OCI-LY3 (cell line): ENCODE measurements around the gene SLX4.

Experiments used
- H2AFZ ChIP-seq: fragments of 200-600, 300-600 bp; shearing (Covaris generic); 2 replicates; pipeline ENCODE4 v1.6.0; 2014; ENCODE audit warnings: antibody characterized with exemption, low read depth, low read length
- H3K27ac ChIP-seq: fragments of 200-600, 300-600 bp; sonication (generic); 2 replicates; pipeline ENCODE4 v1.5.1; 2014; ENCODE audit warnings: mild to moderate bottlenecking, low read length, moderate library complexity, mixed read lengths
- H3K27me3 ChIP-seq: fragments of 200-600, 300-600 bp; sonication (generic); 2 replicates; pipeline ENCODE4 v1.6.1; 2014; ENCODE audit warnings: low read depth, low read length, mixed read lengths
- H3K36me3 ChIP-seq: fragments of 200-600, 300-600 bp; sonication (generic); replicated peaks from 2 replicates; pipeline ENCODE3; 2014; ENCODE audit warnings: low read depth, low read length, mixed read lengths
- H3K4me1 ChIP-seq: fragments of 300-600, 200-600 bp; sonication (generic); 2 replicates; pipeline ENCODE4 v1.6.1; 2014; ENCODE audit warnings: low read length, mixed read lengths
- H3K4me2 ChIP-seq: fragments of 200-600, 300-600 bp; sonication (generic); 2 replicates; pipeline ENCODE4 v1.6.1; 2014; ENCODE audit warnings: low read length, mixed read lengths
- H3K4me3 ChIP-seq: fragments of 300-600, 200-600 bp; sonication (generic); 2 replicates; pipeline ENCODE4 v1.5.1; 2014; ENCODE audit warnings: antibody characterized with exemption, mild to moderate bottlenecking, low read length, moderate library complexity
- H3K79me2 ChIP-seq: fragments of 300-600, 200-600 bp; shearing (Covaris generic); 2 replicates; pipeline ENCODE4 v1.6.1; 2014; ENCODE audit warnings: mild to moderate bottlenecking, low read length, mixed read lengths
- H3K9ac ChIP-seq: fragments of 300-600, 200-600 bp; shearing (Covaris generic); 2 replicates; pipeline ENCODE4 v1.6.0; 2014; ENCODE audit warnings: mild to moderate bottlenecking, low read length, moderate library complexity
- H3K9me3 ChIP-seq: fragments of 200-600, 300-600 bp; shearing (Covaris generic); 2 replicates; pipeline ENCODE4 v1.6.1; 2014; ENCODE audit warnings: low read length, mixed read lengths; ENCODE audit not compliant: insufficient read depth
- H4K20me1 ChIP-seq: fragments of 200-600, 300-600 bp; sonication (generic); 2 replicates; pipeline ENCODE4 v1.6.1; 2016; ENCODE audit warnings: low read length, mixed read lengths; ENCODE audit not compliant: insufficient read depth
- EZH2phosphoT487 ChIP-seq: fragments of 200-600 bp; shearing (Covaris generic); IDR thresholded peaks from 2 replicates; pipeline ENCODE4 v1.6.1; 2018; ENCODE audit warnings: antibody characterized with exemption, mixed run types, low read depth
- TF ChIP-seq, protein P1 (sequence below): fragments of 200-600, 300-600 bp; sonication (generic); IDR thresholded peaks from 2 replicates; pipeline ENCODE4 v1.5.1; 2014; ENCODE audit warnings: antibody characterized with exemption, low read length, low read depth

Gene SLX4

GRCh38 chr16:3607634-3608033, 3.8 kb downstream of the SLX4 start:
- Histone ChIP-seq H3K4me1 (peaks cover 8% of the 10 kb centered on the region), H2AFZ (no peak overlapping the region), H3K9ac (no peak overlapping the region), H3K27me3 (no peaks in the 10 kb centered on the region), H3K27ac (no peak overlapping the region), H3K79me2 (peaks cover 11% of the 10 kb centered on the region), H3K4me2 (no peak overlapping the region), H3K36me3 (no peaks in the 10 kb centered on the region), H3K4me3 (no peak overlapping the region), H3K9me3 (no peaks in the 10 kb centered on the region), H4K20me1 (no peaks in the 10 kb centered on the region)
- TF ChIP-seq, protein P1, sequence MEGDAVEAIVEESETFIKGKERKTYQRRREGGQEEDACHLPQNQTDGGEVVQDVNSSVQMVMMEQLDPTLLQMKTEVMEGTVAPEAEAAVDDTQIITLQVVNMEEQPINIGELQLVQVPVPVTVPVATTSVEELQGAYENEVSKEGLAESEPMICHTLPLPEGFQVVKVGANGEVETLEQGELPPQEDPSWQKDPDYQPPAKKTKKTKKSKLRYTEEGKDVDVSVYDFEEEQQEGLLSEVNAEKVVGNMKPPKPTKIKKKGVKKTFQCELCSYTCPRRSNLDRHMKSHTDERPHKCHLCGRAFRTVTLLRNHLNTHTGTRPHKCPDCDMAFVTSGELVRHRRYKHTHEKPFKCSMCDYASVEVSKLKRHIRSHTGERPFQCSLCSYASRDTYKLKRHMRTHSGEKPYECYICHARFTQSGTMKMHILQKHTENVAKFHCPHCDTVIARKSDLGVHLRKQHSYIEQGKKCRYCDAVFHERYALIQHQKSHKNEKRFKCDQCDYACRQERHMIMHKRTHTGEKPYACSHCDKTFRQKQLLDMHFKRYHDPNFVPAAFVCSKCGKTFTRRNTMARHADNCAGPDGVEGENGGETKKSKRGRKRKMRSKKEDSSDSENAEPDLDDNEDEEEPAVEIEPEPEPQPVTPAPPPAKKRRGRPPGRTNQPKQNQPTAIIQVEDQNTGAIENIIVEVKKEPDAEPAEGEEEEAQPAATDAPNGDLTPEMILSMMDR: no peak
- TF ChIP-seq EZH2phosphoT487: no peak

DNA sequence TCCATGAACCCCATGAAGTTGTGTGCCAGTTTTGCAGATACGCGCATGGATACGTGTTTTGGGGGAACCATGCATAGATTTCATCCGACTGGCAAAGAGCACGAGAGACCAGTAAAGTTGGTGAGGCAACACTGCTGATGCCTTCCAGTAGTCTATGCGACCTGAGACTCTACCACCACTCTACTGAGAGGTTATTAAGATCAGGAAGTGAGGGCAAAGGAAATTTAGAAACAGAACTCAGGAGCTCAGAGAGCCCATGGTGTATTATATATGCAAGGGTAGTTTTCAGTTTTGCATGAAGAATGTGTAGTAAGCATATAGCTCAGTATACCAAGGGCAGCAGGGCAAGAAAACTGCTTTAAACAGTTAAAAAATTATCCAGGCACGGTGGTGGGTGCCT, 4.2 kb downstream of the SLX4 start:
- no peak overlapping the region for H3K27ac ChIP-seq
- H2AFZ ChIP-seq: no peak overlapping the region
- H4K20me1 ChIP-seq: no peaks in the 10 kb centered on the region
- no peaks in the 10 kb centered on the region for H3K27me3 ChIP-seq
- H3K9ac ChIP-seq: no peak overlapping the region
- H3K4me1 ChIP-seq: peaks cover 6% of the 10 kb centered on the region
- no peak overlapping the region for H3K4me3 ChIP-seq
- H3K9me3 ChIP-seq: no peaks in the 10 kb centered on the region
- H3K36me3 ChIP-seq: no peaks in the 10 kb centered on the region
- H3K79me2 ChIP-seq: peaks cover 6% of the 10 kb centered on the region
- no peak overlapping the region for H3K4me2 ChIP-seq
- TF ChIP-seq, protein P1: no peak
- TF ChIP-seq EZH2phosphoT487: no peak

GRCh38 chr16:3606441-3606840, 5.0 kb downstream of the SLX4 start:
- H3K27me3 ChIP-seq: no peaks in the 10 kb centered on the region
- peaks cover 6% of the 10 kb centered on the region for H3K4me1 ChIP-seq
- no peak overlapping the region for H3K4me2 ChIP-seq
- peaks cover 3% of the 10 kb centered on the region for H3K36me3 ChIP-seq
- no peaks in the 10 kb centered on the region for H4K20me1 ChIP-seq
- no peaks in the 10 kb centered on the region for H3K9me3 ChIP-seq
- H3K9ac ChIP-seq: no peak overlapping the region
- no peaks in the 10 kb centered on the region for H3K79me2 ChIP-seq
- no peak overlapping the region for H2AFZ ChIP-seq
- no peak overlapping the region for H3K27ac ChIP-seq
- no peak for TF ChIP-seq EZH2phosphoT487
- TF ChIP-seq, protein P1: no peak
- no peak overlapping the region for H3K4me3 ChIP-seq

DNA sequence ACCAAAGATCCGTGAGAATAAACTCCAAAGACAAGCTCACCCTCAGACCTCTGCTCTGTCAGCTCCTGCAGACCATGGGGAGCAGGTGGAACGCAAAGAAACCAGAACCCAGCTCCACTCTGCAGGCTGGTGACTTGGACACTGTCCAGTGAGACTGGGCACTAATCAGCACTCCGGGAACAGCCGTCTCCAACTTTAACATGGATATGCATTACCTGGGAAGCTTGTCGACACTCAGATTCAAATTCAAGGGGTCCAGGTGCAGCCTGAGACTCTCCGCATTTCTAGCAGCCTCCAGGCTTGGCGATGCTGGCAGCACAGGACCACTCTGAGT, 9.1 kb downstream of the SLX4 start:
- Histone ChIP-seq H3K4me1 (no peaks in the 10 kb centered on the region), H3K4me2 (no peak overlapping the region), H3K4me3 (no peak overlapping the region), H2AFZ (no peak overlapping the region), H3K27ac (no peak overlapping the region), H3K9ac (no peak overlapping the region), H4K20me1 (no peaks in the 10 kb centered on the region), H3K9me3 (0 out of 2 replicates have a peak, but pooled peaks cover 4% of the 10 kb centered on the region), H3K79me2 (no peaks in the 10 kb centered on the region), H3K36me3 (peaks cover 23% of the 10 kb centered on the region), H3K27me3 (no peaks in the 10 kb centered on the region)
- TF ChIP-seq, protein P1: no peak
- no peak for TF ChIP-seq EZH2phosphoT487
